Nephron progenitor cell (in vitro differentiated cells): ENCODE data around the gene IQGAP2.
A peak's percentile ranks its signal among the peaks of the same experiment; 100 is the strongest.

Experiments used
- DNase-seq: peaks from one replicate; pipeline ENCODE4 v3.0.0; 2021
- H3K27ac Mint-ChIP-seq: 2 replicates; pipeline ENCODE4 v1.8.0; 2021; ENCODE audit warnings: mild to moderate bottlenecking, moderate library complexity, mixed read lengths
- H3K27me3 Mint-ChIP-seq: 2 replicates; pipeline ENCODE4 v1.8.0; 2021; ENCODE audit warnings: mild to moderate bottlenecking, low read depth, mixed read lengths; ENCODE audit not compliant: poor library complexity
- H3K36me3 Mint-ChIP-seq: 2 replicates; pipeline ENCODE4 v1.8.0; 2021; ENCODE audit warnings: low read depth, mixed read lengths
- H3K4me1 Mint-ChIP-seq: 2 replicates; pipeline ENCODE4 v1.8.0; 2021; ENCODE audit warnings: mixed read lengths
- H3K4me3 Mint-ChIP-seq: 2 replicates; pipeline ENCODE4 v1.8.0; 2021; ENCODE audit warnings: mild to moderate bottlenecking, moderate library complexity, mixed read lengths
- H3K9me3 Mint-ChIP-seq: 2 replicates; pipeline ENCODE4 v1.8.0; 2021; ENCODE audit warnings: mild to moderate bottlenecking, moderate library complexity, mixed read lengths
- TF ChIP-seq, protein P1 (sequence below): fragments of 200-600 bp; sonication (generic); IDR thresholded peaks from 2 replicates; pipeline ENCODE4 v1.5.0; 2021; ENCODE audit warnings: antibody characterized with exemption

Gene IQGAP2

DNA sequence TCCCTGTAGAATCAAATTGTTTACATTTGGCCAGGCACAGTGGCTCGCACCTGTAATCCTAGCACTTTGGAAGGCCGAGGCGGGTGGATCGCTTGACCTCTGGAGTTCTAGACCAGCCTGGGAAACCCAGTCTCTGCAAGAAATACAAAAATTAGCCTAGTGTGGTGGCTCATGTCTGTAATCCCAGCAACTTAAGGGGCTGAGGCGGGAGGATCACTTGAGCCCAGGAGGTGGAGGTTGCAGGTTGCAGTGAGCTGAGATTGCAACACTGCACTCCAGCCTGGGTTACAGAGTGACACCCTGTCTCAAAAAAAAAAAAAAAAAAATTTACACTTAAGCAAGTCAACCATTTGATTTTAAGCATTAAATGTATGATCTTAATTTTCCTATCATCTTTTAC, 17.5 kb upstream of the IQGAP2 start:
- Mint-ChIP-seq H3K9me3 (no peaks in the 10 kb centered on the region), H3K36me3 (no peaks in the 10 kb centered on the region), H3K4me1 (peaks cover 75% of the 10 kb centered on the region), H3K4me3 (no peak overlapping the region), H3K27ac (no peak overlapping the region), H3K27me3 (peaks cover 4% of the 10 kb centered on the region)
- TF ChIP-seq, protein P1, sequence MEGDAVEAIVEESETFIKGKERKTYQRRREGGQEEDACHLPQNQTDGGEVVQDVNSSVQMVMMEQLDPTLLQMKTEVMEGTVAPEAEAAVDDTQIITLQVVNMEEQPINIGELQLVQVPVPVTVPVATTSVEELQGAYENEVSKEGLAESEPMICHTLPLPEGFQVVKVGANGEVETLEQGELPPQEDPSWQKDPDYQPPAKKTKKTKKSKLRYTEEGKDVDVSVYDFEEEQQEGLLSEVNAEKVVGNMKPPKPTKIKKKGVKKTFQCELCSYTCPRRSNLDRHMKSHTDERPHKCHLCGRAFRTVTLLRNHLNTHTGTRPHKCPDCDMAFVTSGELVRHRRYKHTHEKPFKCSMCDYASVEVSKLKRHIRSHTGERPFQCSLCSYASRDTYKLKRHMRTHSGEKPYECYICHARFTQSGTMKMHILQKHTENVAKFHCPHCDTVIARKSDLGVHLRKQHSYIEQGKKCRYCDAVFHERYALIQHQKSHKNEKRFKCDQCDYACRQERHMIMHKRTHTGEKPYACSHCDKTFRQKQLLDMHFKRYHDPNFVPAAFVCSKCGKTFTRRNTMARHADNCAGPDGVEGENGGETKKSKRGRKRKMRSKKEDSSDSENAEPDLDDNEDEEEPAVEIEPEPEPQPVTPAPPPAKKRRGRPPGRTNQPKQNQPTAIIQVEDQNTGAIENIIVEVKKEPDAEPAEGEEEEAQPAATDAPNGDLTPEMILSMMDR: no peak
- no peak for DNase-seq

DNA sequence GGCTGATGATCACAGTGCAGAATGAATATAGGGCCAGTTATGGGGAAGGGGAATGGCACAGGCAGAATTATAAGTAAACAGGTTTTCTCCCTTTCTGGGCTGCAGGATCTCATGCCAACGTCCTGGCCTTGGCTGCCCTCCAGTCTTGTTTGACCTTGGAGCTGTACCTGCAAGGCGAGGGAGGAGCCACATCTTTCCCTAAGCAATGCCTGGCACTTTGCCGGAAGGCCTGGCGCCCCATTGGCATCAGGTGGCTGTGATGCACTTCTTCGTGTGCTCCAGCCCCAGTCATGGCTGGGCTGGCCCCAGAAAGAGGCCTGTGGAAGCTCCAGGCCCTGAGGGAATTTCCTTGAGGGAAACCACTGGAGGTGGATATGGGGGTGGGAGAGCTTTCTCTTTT, 16.7 kb upstream of the IQGAP2 start:
- Mint-ChIP-seq H3K4me1 (peaks cover 73% of the 10 kb centered on the region), H3K27ac (no peak overlapping the region), H3K36me3 (no peaks in the 10 kb centered on the region), H3K27me3 (peaks cover 8% of the 10 kb centered on the region), H3K4me3 (no peak overlapping the region), H3K9me3 (no peaks in the 10 kb centered on the region)
- TF ChIP-seq, protein P1: no peak
- no peak for DNase-seq

DNA sequence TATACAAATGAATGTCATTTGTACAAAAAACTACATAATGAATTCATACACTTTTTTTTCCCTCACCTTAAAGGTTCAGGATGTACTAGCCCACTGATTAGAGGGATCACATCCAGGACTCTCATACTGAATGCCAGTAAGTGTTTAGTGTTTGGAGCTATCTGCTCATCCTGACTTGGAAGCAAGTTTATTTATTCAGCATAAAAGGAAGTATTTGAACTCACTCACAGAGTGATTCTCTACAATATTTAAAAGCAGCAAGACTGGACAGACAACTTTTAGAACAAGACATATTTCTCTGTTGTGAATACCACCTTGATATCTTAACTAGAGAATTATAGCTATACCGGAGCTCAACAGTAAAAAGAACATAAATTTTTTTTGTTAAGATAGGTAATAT, 14.8 kb upstream of the IQGAP2 start:
- Mint-ChIP-seq H3K4me1 (peaks cover 75% of the 10 kb centered on the region), H3K9me3 (no peaks in the 10 kb centered on the region), H3K27ac (no peak overlapping the region), H3K36me3 (no peaks in the 10 kb centered on the region), H3K4me3 (no peak overlapping the region), H3K27me3 (peaks cover 4% of the 10 kb centered on the region)
- DNase-seq: no peak
- TF ChIP-seq, protein P1: no peak

DNA sequence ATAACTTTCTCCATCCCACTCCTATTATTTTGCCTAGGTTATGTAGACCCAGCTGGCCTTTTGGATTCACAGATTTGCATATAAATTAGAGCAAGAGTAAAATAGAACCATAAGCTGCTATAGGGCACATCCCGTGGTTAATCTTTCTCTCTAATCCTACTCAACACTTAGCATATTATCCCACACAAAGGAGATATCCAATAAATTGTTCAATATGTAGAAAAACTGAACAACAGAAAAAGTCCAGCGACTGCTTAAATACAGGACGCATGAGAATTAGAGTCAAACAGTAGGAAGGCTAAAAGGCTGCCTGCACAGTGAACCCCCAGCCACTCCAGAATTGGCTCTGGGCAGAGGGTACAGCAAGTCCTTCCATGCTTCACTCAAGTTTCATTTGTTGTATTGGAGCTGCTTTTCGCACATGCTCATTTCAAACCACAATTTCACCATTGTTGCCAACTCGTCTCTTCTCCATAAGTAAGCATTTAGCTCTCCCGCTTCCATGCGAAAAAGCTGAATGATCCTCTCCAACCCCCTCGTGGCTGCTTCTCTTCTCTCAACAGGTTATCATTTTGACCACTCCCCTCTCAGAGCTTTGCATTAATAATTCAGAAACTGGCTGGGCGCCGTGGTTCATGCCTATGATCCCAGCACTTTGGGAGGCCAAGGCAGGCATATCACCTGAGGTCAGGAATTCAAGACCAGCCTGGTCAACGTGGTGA, 14.1 kb upstream of the IQGAP2 start:
- Mint-ChIP-seq H3K9me3 (no peaks in the 10 kb centered on the region), H3K27ac (no peak overlapping the region)
- TF ChIP-seq, protein P1: no peak

DNA sequence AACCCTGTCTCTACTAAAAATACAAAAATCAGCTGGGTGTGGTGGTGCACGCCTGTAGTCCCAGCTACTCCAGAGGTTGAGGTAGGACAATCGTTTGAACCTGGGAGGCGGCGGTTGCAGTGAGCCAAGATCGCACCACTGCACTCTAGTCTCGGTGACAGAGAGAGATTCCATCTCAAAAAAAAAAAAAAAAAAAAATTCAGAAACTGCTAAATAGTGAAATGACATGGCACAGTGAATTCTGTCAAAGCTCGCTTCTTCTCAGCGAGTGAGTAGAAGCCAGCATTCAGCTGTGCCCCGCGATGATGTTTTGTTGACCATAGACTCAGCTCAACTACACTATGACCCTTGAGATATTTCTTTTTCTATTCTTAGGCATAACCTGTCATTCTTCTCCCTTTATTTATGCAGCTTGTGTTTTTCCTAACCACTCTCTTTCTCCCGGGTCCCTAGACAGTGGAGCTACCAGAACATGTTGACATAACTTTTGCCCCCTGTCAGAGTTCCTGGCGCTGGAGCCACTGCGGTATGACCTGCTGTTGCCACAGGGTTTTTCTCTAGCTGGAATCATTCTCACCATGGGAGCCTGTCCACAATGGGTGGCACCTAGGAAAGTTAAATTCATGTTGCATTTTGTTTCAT, 13.5 kb upstream of the IQGAP2 start:
- H3K9me3 Mint-ChIP-seq: no peaks in the 10 kb centered on the region
- H3K36me3 Mint-ChIP-seq: no peaks in the 10 kb centered on the region
- TF ChIP-seq, protein P1: no peak
- H3K4me3 Mint-ChIP-seq: peak overlapping the region; percentile 6
- no peak for DNase-seq
- peaks cover 4% of the 10 kb centered on the region for H3K27me3 Mint-ChIP-seq
- peak overlapping the region; percentile 5 for H3K27ac Mint-ChIP-seq
- H3K4me1 Mint-ChIP-seq: peaks cover 64% of the 10 kb centered on the region

More for the DNA sequence above, 14.1 kb upstream of the IQGAP2 start:
- peaks cover 71% of the 10 kb centered on the region for H3K4me1 Mint-ChIP-seq
- no peak overlapping the region for H3K4me3 Mint-ChIP-seq
- H3K27me3 Mint-ChIP-seq: peaks cover 4% of the 10 kb centered on the region
- no peaks in the 10 kb centered on the region for H3K36me3 Mint-ChIP-seq
- no peak for DNase-seq

DNA sequence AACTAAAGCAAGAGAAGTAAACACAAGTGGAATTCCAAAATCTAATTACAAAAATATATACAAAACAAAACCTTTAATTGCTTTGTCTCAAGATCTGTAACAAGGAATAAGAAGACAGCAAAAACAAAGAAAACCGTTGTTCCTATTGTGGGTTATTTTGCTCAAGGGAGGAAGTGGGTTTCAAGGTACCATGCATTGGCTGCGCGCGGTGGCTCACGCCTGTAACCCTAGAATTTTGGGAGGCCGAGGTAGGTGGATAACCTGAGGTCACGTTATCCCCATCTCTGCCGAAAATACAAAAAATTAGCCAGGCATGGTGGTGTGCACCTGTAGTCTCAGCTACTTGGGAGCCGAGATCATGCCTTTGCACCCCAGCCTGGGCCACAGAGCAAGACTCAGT, 12.1 kb upstream of the IQGAP2 start:
- no peak overlapping the region for H3K4me3 Mint-ChIP-seq
- TF ChIP-seq, protein P1: no peak
- no peaks in the 10 kb centered on the region for H3K9me3 Mint-ChIP-seq
- no peaks in the 10 kb centered on the region for H3K36me3 Mint-ChIP-seq
- peaks cover 56% of the 10 kb centered on the region for H3K4me1 Mint-ChIP-seq
- peaks cover 8% of the 10 kb centered on the region for H3K27me3 Mint-ChIP-seq
- DNase-seq: no peak
- no peak overlapping the region for H3K27ac Mint-ChIP-seq
